ENCODE measurements around the gene MID1. TPM values are rescaled to one million over a fixed set of nuclear protein-coding genes. Genes with fewer than 3 reads are reported as not detected.

MID1 gene
- total RNA-seq, 6 experiments from 2014 or later, result 17.9 to 21.8 (median 18.6) TPM

GRCh38 chrX:10656214-10656613, 35.8 kb upstream of the MID1 start:
- Mint-ChIP-seq H3K36me3 (ENCODE audit: low read depth) (no peaks in the 10 kb centered on the region), H3K4me3 (no peak overlapping the region), H3K9me3 (peaks cover 3% of the 10 kb centered on the region; the same call in 1 of the 2 replicates), H3K4me1 (ENCODE audit: low read depth) (no peaks in the 10 kb centered on the region), H3K27ac (no peak overlapping the region), H3K27me3 (ENCODE audit: insufficient read depth) (peaks cover 8% of the 10 kb centered on the region)
- no peak for TF ChIP-seq CTCF (IDR thresholded peaks at IDR 0.05)
- no peak for DNase-seq

GRCh38 chrX:10654960-10655359, 34.6 kb upstream of the MID1 start:
- Mint-ChIP-seq H3K27ac (no peak overlapping the region), H3K36me3 (ENCODE audit: low read depth) (no peaks in the 10 kb centered on the region), H3K9me3 (peaks cover 3% of the 10 kb centered on the region; the same call in 1 of the 2 replicates), H3K27me3 (ENCODE audit: insufficient read depth) (peaks cover 10% of the 10 kb centered on the region), H3K4me1 (ENCODE audit: low read depth) (no peaks in the 10 kb centered on the region), H3K4me3 (no peak overlapping the region)
- DNase-seq, result no peak
- TF ChIP-seq CTCF (IDR thresholded peaks at IDR 0.05), result no peak

- Mint-ChIP-seq H3K4me3 (no peak overlapping the region), H3K9me3 (peaks cover 3% of the 10 kb centered on the region; the same call in 1 of the 2 replicates), H3K27me3 (ENCODE audit: insufficient read depth) (peaks cover 7% of the 10 kb centered on the region), H3K4me1 (ENCODE audit: low read depth) (peaks cover 5% of the 10 kb centered on the region), H3K36me3 (ENCODE audit: low read depth) (no peaks in the 10 kb centered on the region), H3K27ac (no peak overlapping the region)
- no peak for DNase-seq
- no peak for TF ChIP-seq CTCF (IDR thresholded peaks at IDR 0.05)
These were observed 32.9 kb upstream of the MID1 start for GRCh38 chrX:10653302-10653701.

GRCh38 chrX:10649265-10649664, 28.9 kb upstream of the MID1 start:
- TF ChIP-seq CTCF (IDR thresholded peaks at IDR 0.05), result no peak
- H3K4me3 Mint-ChIP-seq, result no peak overlapping the region
- peaks cover 7% of the 10 kb centered on the region; the same call in 1 of the 2 replicates for H3K27me3 Mint-ChIP-seq (ENCODE audit: insufficient read depth)
- no peak for DNase-seq
- peaks cover 5% of the 10 kb centered on the region for H3K4me1 Mint-ChIP-seq (ENCODE audit: low read depth)
- H3K27ac Mint-ChIP-seq, result no peak overlapping the region
- H3K36me3 Mint-ChIP-seq (ENCODE audit: low read depth), result no peaks in the 10 kb centered on the region
- H3K9me3 Mint-ChIP-seq, result no peaks in the 10 kb centered on the region

GRCh38 chrX:10648614-10649013, 28.2 kb upstream of the MID1 start:
- Mint-ChIP-seq H3K27me3 (ENCODE audit: insufficient read depth) (peaks cover 7% of the 10 kb centered on the region; the same call in 1 of the 2 replicates), H3K9me3 (no peaks in the 10 kb centered on the region), H3K4me3 (no peak overlapping the region), H3K27ac (no peak overlapping the region), H3K4me1 (ENCODE audit: low read depth) (peaks cover 5% of the 10 kb centered on the region), H3K36me3 (ENCODE audit: low read depth) (no peaks in the 10 kb centered on the region)
- TF ChIP-seq CTCF (IDR thresholded peaks at IDR 0.05), result no peak
- peak; percentile 18 for DNase-seq

GRCh38 chrX:10636851-10637250, 16.5 kb upstream of the MID1 start:
- Mint-ChIP-seq H3K4me3 (no peak overlapping the region), H3K4me1 (ENCODE audit: low read depth) (peaks cover 40% of the 10 kb centered on the region), H3K9me3 (no peaks in the 10 kb centered on the region; the same call in 1 of the 2 replicates), H3K36me3 (ENCODE audit: low read depth) (no peaks in the 10 kb centered on the region), H3K27ac (no peak overlapping the region), H3K27me3 (ENCODE audit: insufficient read depth) (peaks cover 1% of the 10 kb centered on the region; the same call in 1 of the 2 replicates)
- TF ChIP-seq CTCF (IDR thresholded peaks at IDR 0.05), result no peak
- DNase-seq, result no peak
